ENCODE data around the gene PPME1.
A peak's percentile ranks its signal among the peaks of the same experiment; 100 is the strongest.

The PPME1 gene

GRCh38 chr11:74283580-74284180 lies 112.6 kb downstream of the PPME1 start:
- DNase-seq: no peak

- no peak for DNase-seq
Measured at GRCh38 chr11:74284466-74284865, 113.4 kb downstream of the PPME1 start.

- DNase-seq: peak; percentile 81
Measured at GRCh38 chr11:74288161-74288560, 117.1 kb downstream of the PPME1 start.

GRCh38 chr11:74288911-74289310 lies 117.8 kb downstream of the PPME1 start:
- DNase-seq: no peak

GRCh38 chr11:74297484-74297883 lies 126.4 kb downstream of the PPME1 start:
- DNase-seq: no peak

- DNase-seq: no peak
Measured at GRCh38 chr11:74299015-74299414, 127.9 kb downstream of the PPME1 start.
